Thyroid gland (tissue), 4 donors: Measurements from ENCODE around the gene MUL1.

Experiments used
- POLR2A ChIP-seq, 2 donors: fragments of 450-650 bp; IDR thresholded peaks; one replicate each; pipeline ENCODE4 v1.6.1; 2017; ENCODE audit warnings: antibody characterized with exemption in 2 of 2, mild to moderate bottlenecking in 2 of 2, moderate library complexity in 1 of 2
- TF ChIP-seq, protein P1 (sequence below), 6 experiments: fragments of 200-600 bp in 3 of 6; fragments of 450-650 bp in 3 of 6; sonication (generic) in 3 of 6; IDR thresholded peaks; one replicate each; pipeline ENCODE4 v1.5.1; 2016 to 2019; ENCODE audit warnings: antibody characterized with exemption in 6 of 6, mild to moderate bottlenecking in 2 of 6, inconsistent platforms in 1 of 6, moderate library complexity in 1 of 6

- TF ChIP-seq, protein P1, sequence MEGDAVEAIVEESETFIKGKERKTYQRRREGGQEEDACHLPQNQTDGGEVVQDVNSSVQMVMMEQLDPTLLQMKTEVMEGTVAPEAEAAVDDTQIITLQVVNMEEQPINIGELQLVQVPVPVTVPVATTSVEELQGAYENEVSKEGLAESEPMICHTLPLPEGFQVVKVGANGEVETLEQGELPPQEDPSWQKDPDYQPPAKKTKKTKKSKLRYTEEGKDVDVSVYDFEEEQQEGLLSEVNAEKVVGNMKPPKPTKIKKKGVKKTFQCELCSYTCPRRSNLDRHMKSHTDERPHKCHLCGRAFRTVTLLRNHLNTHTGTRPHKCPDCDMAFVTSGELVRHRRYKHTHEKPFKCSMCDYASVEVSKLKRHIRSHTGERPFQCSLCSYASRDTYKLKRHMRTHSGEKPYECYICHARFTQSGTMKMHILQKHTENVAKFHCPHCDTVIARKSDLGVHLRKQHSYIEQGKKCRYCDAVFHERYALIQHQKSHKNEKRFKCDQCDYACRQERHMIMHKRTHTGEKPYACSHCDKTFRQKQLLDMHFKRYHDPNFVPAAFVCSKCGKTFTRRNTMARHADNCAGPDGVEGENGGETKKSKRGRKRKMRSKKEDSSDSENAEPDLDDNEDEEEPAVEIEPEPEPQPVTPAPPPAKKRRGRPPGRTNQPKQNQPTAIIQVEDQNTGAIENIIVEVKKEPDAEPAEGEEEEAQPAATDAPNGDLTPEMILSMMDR (IDR thresholded peaks at IDR 0.05) = no peak
- no peak for TF ChIP-seq POLR2A (IDR thresholded peaks at IDR 0.05)
Measured at GRCh38 chr1:20540281-20540680, 32.3 kb upstream of the MUL1 start.
